HEK293 (cell line): ENCODE data around the gene EIF3L.
A peak's percentile ranks its signal among the peaks of the same experiment; 100 is the strongest.

Source experiments
- CTCF ChIA-PET: fragments of 350-600 bp; formaldehyde crosslinking; extraction: SDS; loops from one replicate; lab custom pipeline; 2021; ENCODE audit warnings: antibody characterized with exemption; lab: Yijun Ruan, JAX
- POLR2A ChIA-PET: fragments of 300-600 bp; formaldehyde crosslinking; extraction: SDS; loops from one replicate; lab custom pipeline; 2020; ENCODE audit warnings: antibody characterized with exemption, inconsistent platforms; lab: Yijun Ruan, JAX
- H3K27ac ChIP-seq: fragments of 200-500 bp; sonication (Bioruptor generic); 2 replicates; pipeline ENCODE4 v1.5.1; 2014; ENCODE audit warnings: low read depth, low read length, control low read depth, inconsistent platforms; ENCODE audit errors: extremely low read depth
- H3K36me3 ChIP-seq, 2 experiments: fragments of 200-500 bp in 1 of 2; sonication (Bioruptor generic) in 1 of 2; 1 replicate in 1 of 2; 2 replicates in 1 of 2; pipeline ENCODE4 v1.5.1; 2014 to 2017; ENCODE audit warnings: inconsistent platforms in 2 of 2, low read length in 2 of 2; ENCODE audit not compliant: control insufficient read depth in 2 of 2, insufficient read depth in 1 of 2
- H3K4me1 ChIP-seq: fragments of 200-500 bp; sonication (Bioruptor generic); 2 replicates; pipeline ENCODE4 v1.5.1; 2014; ENCODE audit warnings: mild to moderate bottlenecking, low read length, inconsistent platforms; ENCODE audit not compliant: control insufficient read depth, insufficient read depth
- H3K4me3 ChIP-seq: 2 replicates; pipeline ENCODE4 v1.5.1; 2011; ENCODE audit warnings: low read depth, mild to moderate bottlenecking, control low read depth, low read length, moderate library complexity
- H3K9me3 ChIP-seq: fragments of 200-500 bp; sonication (Bioruptor generic); 2 replicates; pipeline ENCODE4 v1.5.1; 2014; ENCODE audit warnings: low read depth, low read length, inconsistent platforms; ENCODE audit not compliant: control insufficient read depth, insufficient read depth
- BCL11A ChIP-seq: fragments of 450-650 bp; formaldehyde crosslinking; IDR thresholded peaks from 2 replicates; pipeline ENCODE4 v1.5.1; 2016; ENCODE audit warnings: low read depth, missing biosample characterization, missing genetic modification characterization
- KLF1 ChIP-seq: fragments of 450-650 bp; formaldehyde crosslinking; IDR thresholded peaks from 2 replicates; pipeline ENCODE4 v1.5.1; 2016; ENCODE audit warnings: missing biosample characterization, missing genetic modification characterization
- KLF8 ChIP-seq: fragments of 450-650 bp; formaldehyde crosslinking; IDR thresholded peaks from 2 replicates; pipeline ENCODE4 v1.5.1; 2016; ENCODE audit warnings: missing biosample characterization, missing genetic modification characterization
- WT1 ChIP-seq: fragments of 450-650 bp; formaldehyde crosslinking; IDR thresholded peaks from 2 replicates; pipeline ENCODE4 v1.5.1; 2016; ENCODE audit warnings: missing biosample characterization, missing genetic modification characterization
- YY2 ChIP-seq: fragments of 450-650 bp; formaldehyde crosslinking; IDR thresholded peaks from 2 replicates; pipeline ENCODE4 v1.5.1; 2016; ENCODE audit warnings: missing biosample characterization, missing genetic modification characterization
- ZFP37 ChIP-seq: fragments of 450-650 bp; formaldehyde crosslinking; IDR thresholded peaks from 2 replicates; pipeline ENCODE4 v1.5.1; 2016; ENCODE audit warnings: missing biosample characterization, missing genetic modification characterization
- ZFP69B ChIP-seq: fragments of 450-650 bp; formaldehyde crosslinking; IDR thresholded peaks from 2 replicates; pipeline ENCODE4 v1.5.1; 2016; ENCODE audit warnings: missing biosample characterization, missing genetic modification characterization
- ZNF138 ChIP-seq: fragments of 450-650 bp; formaldehyde crosslinking; IDR thresholded peaks from 2 replicates; pipeline ENCODE4 v1.5.1; 2016; ENCODE audit warnings: missing biosample characterization, missing genetic modification characterization, borderline replicate concordance
- ZNF214 ChIP-seq: fragments of 450-650 bp; formaldehyde crosslinking; IDR thresholded peaks from 2 replicates; pipeline ENCODE4 v1.5.1; 2017; ENCODE audit warnings: missing biosample characterization, mild to moderate bottlenecking, missing genetic modification characterization, borderline replicate concordance
- ZNF23 ChIP-seq: fragments of 450-650 bp; formaldehyde crosslinking; IDR thresholded peaks from 2 replicates; pipeline ENCODE4 v1.5.1; 2016; ENCODE audit warnings: missing biosample characterization, missing genetic modification characterization, borderline replicate concordance
- ZNF354C ChIP-seq: fragments of 450-650 bp; formaldehyde crosslinking; IDR thresholded peaks from 2 replicates; pipeline ENCODE4 v1.5.1; 2016; ENCODE audit warnings: missing biosample characterization, missing genetic modification characterization, low read depth, borderline replicate concordance
- ZNF548 ChIP-seq: fragments of 450-650 bp; formaldehyde crosslinking; IDR thresholded peaks from 2 replicates; pipeline ENCODE4 v1.5.1; 2016; ENCODE audit warnings: missing biosample characterization, missing genetic modification characterization
- ZNF596 ChIP-seq: fragments of 450-650 bp; IDR thresholded peaks from 2 replicates; pipeline ENCODE4 v1.5.0; 2018; ENCODE audit warnings: missing biosample characterization, mild to moderate bottlenecking, missing genetic modification characterization, moderate library complexity
- ZNF658 ChIP-seq: fragments of 450-650 bp; formaldehyde crosslinking; IDR thresholded peaks from 2 replicates; pipeline ENCODE4; 2016; ENCODE audit warnings: missing biosample characterization, missing genetic modification characterization
- ZNF701 ChIP-seq: fragments of 450-650 bp; formaldehyde crosslinking; IDR thresholded peaks from 2 replicates; pipeline ENCODE4 v1.5.1; 2016; ENCODE audit warnings: missing biosample characterization, missing genetic modification characterization
- ZNF76 ChIP-seq: fragments of 450-650 bp; formaldehyde crosslinking; IDR thresholded peaks from 2 replicates; pipeline ENCODE4; 2016; ENCODE audit warnings: low read depth, missing biosample characterization, missing genetic modification characterization, borderline replicate concordance
- ZNF768 ChIP-seq: fragments of 450-650 bp; formaldehyde crosslinking; IDR thresholded peaks from 2 replicates; pipeline ENCODE4 v1.5.1; 2018; ENCODE audit warnings: missing biosample characterization, mild to moderate bottlenecking, missing genetic modification characterization
- ZNF776 ChIP-seq: fragments of 450-650 bp; formaldehyde crosslinking; IDR thresholded peaks from 2 replicates; pipeline ENCODE4 v1.5.0; 2017; ENCODE audit warnings: missing biosample characterization, missing genetic modification characterization, borderline replicate concordance
- ZNF830 ChIP-seq: fragments of 450-650 bp; IDR thresholded peaks from 2 replicates; pipeline ENCODE4 v1.5.0; 2018; ENCODE audit warnings: missing biosample characterization, missing genetic modification characterization, low read depth, mild to moderate bottlenecking, moderate library complexity
- ZSCAN23 ChIP-seq: fragments of 450-650 bp; formaldehyde crosslinking; IDR thresholded peaks from 2 replicates; pipeline ENCODE4 v1.5.1; 2016; ENCODE audit warnings: missing biosample characterization, missing genetic modification characterization
- ZSCAN30 ChIP-seq: fragments of 450-650 bp; IDR thresholded peaks from 2 replicates; pipeline ENCODE4 v1.5.1; 2018; ENCODE audit warnings: missing biosample characterization, mild to moderate bottlenecking, missing genetic modification characterization, moderate library complexity
- TF ChIP-seq, protein P1 (sequence below): fragments of 450-650 bp; formaldehyde crosslinking; IDR thresholded peaks from 2 replicates; pipeline ENCODE4 v1.5.1; 2016; ENCODE audit warnings: missing biosample characterization, missing genetic modification characterization
- TF ChIP-seq, protein P2 (sequence below): fragments of 450-650 bp; formaldehyde crosslinking; IDR thresholded peaks from 2 replicates; pipeline ENCODE4 v1.5.1; 2016; ENCODE audit warnings: missing biosample characterization, missing genetic modification characterization
- TF ChIP-seq, protein P3 (sequence below): fragments of 450-650 bp; formaldehyde crosslinking; IDR thresholded peaks from 2 replicates; pipeline ENCODE4 v1.5.1; 2017; ENCODE audit warnings: missing biosample characterization, missing genetic modification characterization
- TF ChIP-seq, protein P4 (sequence below): fragments of 450-650 bp; IDR thresholded peaks from 2 replicates; pipeline ENCODE4 v1.5.1; 2018; ENCODE audit warnings: missing biosample characterization, missing genetic modification characterization
- TF ChIP-seq, protein P5 (sequence below): fragments of 450-650 bp; formaldehyde crosslinking; IDR thresholded peaks from 2 replicates; pipeline ENCODE4 v1.5.1; 2016; ENCODE audit warnings: missing biosample characterization, missing genetic modification characterization, low read depth
- TF ChIP-seq, protein P6 (sequence below): fragments of 450-650 bp; formaldehyde crosslinking; IDR thresholded peaks from 2 replicates; pipeline ENCODE4 v1.5.1; 2016; ENCODE audit warnings: missing biosample characterization, missing genetic modification characterization

Gene EIF3L

DNA sequence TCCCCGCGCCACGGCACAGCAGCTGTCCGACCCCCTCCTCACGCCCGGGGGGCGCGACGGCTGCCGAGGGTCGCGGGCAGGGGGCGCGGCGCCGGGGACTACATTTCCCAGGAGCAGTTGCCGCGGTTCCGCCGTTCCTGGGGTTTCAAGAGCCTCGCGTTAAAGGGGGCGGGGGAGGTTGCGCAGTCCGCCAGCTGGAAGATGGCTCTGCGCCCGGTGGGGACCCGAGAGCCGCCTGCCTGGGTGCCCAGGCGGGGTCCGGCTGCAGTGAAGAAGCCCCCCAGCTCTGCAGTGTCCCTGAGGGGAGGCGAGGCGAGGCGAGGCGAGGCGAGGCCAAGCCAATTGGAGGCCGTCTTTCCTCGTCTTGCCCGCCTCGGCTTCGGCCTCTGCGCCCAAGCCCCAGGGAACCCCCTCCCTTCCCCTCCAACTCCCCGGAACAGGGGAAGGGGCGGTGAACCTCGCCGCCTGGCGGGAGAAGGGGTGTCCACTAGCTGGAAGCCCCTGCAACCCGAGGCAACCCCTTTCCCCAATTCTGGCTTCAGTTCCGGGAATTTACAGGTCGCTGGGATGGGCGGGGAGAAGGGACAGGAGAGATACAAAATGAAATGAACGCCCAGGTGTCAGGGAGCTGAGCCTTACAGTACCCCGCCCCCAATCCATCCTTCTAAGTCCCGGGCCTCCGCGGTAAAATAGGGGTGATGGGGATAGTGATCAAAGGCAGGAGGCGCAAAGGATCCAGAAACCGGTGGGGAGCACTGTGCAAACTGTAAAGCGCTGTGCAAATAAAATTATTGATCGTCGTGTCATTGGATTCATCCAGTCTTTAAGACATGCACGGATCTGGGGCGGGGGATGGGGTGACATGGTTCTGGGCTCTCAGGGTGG is 46.7 kb upstream of the EIF3L start (continued):
- no peak for TF ChIP-seq ZNF768 (tag by site-specific recombination)
- TF ChIP-seq YY2 (tag by site-specific recombination): peak; percentile 45; the same call in 1 of the 2 replicates
- TF ChIP-seq ZNF596 (tag by site-specific recombination): no peak
- no peak for TF ChIP-seq ZSCAN30 (tag by site-specific recombination)
- TF ChIP-seq, protein P1, sequence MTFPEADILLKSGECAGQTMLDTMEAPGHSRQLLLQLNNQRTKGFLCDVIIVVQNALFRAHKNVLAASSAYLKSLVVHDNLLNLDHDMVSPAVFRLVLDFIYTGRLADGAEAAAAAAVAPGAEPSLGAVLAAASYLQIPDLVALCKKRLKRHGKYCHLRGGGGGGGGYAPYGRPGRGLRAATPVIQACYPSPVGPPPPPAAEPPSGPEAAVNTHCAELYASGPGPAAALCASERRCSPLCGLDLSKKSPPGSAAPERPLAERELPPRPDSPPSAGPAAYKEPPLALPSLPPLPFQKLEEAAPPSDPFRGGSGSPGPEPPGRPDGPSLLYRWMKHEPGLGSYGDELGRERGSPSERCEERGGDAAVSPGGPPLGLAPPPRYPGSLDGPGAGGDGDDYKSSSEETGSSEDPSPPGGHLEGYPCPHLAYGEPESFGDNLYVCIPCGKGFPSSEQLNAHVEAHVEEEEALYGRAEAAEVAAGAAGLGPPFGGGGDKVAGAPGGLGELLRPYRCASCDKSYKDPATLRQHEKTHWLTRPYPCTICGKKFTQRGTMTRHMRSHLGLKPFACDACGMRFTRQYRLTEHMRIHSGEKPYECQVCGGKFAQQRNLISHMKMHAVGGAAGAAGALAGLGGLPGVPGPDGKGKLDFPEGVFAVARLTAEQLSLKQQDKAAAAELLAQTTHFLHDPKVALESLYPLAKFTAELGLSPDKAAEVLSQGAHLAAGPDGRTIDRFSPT (tag by site-specific recombination): peak; percentile 45; the same call in 1 of the 2 replicates
- no peak; the same call in 1 of the 2 replicates for TF ChIP-seq KLF1
- TF ChIP-seq ZNF548: no peak
- peak; percentile 67; the same call in 1 of the 2 replicates for TF ChIP-seq KLF8 (tag by site-specific recombination)
- TF ChIP-seq, protein P2, sequence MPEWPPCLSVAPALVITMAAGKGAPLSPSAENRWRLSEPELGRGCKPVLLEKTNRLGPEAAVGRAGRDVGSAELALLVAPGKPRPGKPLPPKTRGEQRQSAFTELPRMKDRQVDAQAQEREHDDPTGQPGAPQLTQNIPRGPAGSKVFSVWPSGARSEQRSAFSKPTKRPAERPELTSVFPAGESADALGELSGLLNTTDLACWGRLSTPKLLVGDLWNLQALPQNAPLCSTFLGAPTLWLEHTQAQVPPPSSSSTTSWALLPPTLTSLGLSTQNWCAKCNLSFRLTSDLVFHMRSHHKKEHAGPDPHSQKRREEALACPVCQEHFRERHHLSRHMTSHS (tag by site-specific recombination): no peak
- TF ChIP-seq ZNF23 (tag by site-specific recombination): no peak
- peak; percentile 87 for TF ChIP-seq ZNF76 (tag by site-specific recombination)
- TF ChIP-seq, protein P3, sequence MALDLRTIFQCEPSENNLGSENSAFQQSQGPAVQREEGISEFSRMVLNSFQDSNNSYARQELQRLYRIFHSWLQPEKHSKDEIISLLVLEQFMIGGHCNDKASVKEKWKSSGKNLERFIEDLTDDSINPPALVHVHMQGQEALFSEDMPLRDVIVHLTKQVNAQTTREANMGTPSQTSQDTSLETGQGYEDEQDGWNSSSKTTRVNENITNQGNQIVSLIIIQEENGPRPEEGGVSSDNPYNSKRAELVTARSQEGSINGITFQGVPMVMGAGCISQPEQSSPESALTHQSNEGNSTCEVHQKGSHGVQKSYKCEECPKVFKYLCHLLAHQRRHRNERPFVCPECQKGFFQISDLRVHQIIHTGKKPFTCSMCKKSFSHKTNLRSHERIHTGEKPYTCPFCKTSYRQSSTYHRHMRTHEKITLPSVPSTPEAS (tag by site-specific recombination): no peak
- TF ChIP-seq ZNF354C (tag by site-specific recombination): no peak

DNA sequence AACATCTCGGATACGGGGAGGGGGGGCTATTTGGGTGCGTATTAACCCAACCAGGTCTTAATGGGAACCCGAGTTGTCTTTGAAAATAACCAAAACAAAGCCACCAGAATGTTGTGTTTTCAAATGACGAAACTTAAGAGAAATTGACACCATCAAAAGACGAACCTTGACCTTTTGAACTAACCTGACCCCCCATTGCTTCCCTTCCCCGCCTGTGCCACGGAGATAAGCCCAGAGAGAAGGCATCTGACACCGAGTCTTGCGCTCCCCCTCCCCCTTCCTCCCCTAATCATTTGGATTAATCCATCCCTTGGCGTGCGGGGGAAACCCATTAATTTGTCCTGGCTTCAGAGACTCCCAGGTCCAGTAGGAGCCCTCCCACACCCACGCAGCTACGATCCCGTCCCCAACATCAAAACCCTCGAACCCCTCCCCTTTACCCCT is 46.0 kb upstream of the EIF3L start:
- no peak overlapping the region for H3K4me3 ChIP-seq
- TF ChIP-seq, protein P4, sequence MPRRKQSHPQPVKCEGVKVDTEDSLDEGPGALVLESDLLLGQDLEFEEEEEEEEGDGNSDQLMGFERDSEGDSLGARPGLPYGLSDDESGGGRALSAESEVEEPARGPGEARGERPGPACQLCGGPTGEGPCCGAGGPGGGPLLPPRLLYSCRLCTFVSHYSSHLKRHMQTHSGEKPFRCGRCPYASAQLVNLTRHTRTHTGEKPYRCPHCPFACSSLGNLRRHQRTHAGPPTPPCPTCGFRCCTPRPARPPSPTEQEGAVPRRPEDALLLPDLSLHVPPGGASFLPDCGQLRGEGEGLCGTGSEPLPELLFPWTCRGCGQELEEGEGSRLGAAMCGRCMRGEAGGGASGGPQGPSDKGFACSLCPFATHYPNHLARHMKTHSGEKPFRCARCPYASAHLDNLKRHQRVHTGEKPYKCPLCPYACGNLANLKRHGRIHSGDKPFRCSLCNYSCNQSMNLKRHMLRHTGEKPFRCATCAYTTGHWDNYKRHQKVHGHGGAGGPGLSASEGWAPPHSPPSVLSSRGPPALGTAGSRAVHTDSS (tag by site-specific recombination): no peak
- TF ChIP-seq ZNF658 (tag by site-specific recombination): no peak
- TF ChIP-seq ZNF830: no peak
- no peak for TF ChIP-seq ZNF138 (tag by site-specific recombination)
- TF ChIP-seq ZFP69B (tag by site-specific recombination): no peak
- TF ChIP-seq ZNF776 (tag by site-specific recombination): no peak
- TF ChIP-seq ZFP37 (tag by site-specific recombination): no peak
- TF ChIP-seq, protein P5, sequence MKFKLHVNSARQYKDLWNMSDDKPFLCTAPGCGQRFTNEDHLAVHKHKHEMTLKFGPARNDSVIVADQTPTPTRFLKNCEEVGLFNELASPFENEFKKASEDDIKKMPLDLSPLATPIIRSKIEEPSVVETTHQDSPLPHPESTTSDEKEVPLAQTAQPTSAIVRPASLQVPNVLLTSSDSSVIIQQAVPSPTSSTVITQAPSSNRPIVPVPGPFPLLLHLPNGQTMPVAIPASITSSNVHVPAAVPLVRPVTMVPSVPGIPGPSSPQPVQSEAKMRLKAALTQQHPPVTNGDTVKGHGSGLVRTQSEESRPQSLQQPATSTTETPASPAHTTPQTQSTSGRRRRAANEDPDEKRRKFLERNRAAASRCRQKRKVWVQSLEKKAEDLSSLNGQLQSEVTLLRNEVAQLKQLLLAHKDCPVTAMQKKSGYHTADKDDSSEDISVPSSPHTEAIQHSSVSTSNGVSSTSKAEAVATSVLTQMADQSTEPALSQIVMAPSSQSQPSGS (tag by site-specific recombination): no peak
- TF ChIP-seq, protein P6, sequence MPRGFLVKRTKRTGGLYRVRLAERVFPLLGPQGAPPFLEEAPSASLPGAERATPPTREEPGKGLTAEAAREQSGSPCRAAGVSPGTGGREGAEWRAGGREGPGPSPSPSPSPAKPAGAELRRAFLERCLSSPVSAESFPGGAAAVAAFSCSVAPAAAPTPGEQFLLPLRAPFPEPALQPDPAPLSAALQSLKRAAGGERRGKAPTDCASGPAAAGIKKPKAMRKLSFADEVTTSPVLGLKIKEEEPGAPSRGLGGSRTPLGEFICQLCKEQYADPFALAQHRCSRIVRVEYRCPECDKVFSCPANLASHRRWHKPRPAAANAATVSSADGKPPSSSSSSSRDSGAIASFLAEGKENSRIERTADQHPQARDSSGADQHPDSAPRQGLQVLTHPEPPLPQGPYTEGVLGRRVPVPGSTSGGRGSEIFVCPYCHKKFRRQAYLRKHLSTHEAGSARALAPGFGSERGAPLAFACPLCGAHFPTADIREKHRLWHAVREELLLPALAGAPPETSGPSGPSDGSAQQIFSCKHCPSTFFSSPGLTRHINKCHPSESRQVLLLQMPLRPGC (tag by site-specific recombination): no peak
- no peak for TF ChIP-seq ZNF701 (tag by site-specific recombination)
- no peak for TF ChIP-seq ZNF214 (tag by site-specific recombination)
- TF ChIP-seq ZSCAN23 (tag by site-specific recombination): no peak
- TF ChIP-seq BCL11A: peak; percentile 50; the same call in 1 of the 2 replicates
- TF ChIP-seq WT1: peak; percentile 61; the same call in 1 of the 2 replicates

More for the DNA sequence above, 46.0 kb upstream of the EIF3L start:
- H3K4me1 ChIP-seq: peaks cover 6% of the 10 kb centered on the region; the same call in 1 of the 2 replicates
- ChIA-PET CTCF (interaction anchor here (0.7 to 1.1 kb wide), 2 partner anchors 20 to 259 kb away, joined by 4 to 5 read pairs; no protein-coding TSS in a partner anchor), POLR2A (interaction anchor here (0.6 kb wide), 1 partner anchor 122 kb away, joined by 3 read pairs; no protein-coding TSS in a partner anchor)
- no peak overlapping the region for H3K27ac ChIP-seq
- H3K36me3 ChIP-seq: no peaks in the 10 kb centered on the region
- H3K9me3 ChIP-seq: no peaks in the 10 kb centered on the region
